Neutrophil (primary cell): Measurements from ENCODE around the gene TF.

Experiments used
- H3K27ac ChIP-seq: fragments of 200-600 bp; sonication (generic); 2 replicates; pipeline ENCODE4 v1.5.1; 2016; ENCODE audit warnings: mild to moderate bottlenecking, moderate library complexity
- H3K27me3 ChIP-seq: fragments of 200-600 bp; sonication (generic); 2 replicates; pipeline ENCODE4 v1.6.0; 2016; ENCODE audit warnings: mild to moderate bottlenecking
- H3K36me3 ChIP-seq: fragments of 200-600 bp; sonication (generic); 2 replicates; pipeline ENCODE4 v1.5.1; 2017
- H3K4me1 ChIP-seq, 2 experiments: fragments of 200-600 bp in 1 of 2; sonication (generic) in 1 of 2; 1 replicate in 1 of 2; 2 replicates in 1 of 2; pipeline versions ENCODE4 v1.5.1 to v1.6.1; 2013 to 2016; ENCODE audit warnings: low read depth in 1 of 2, low read length in 1 of 2, mild to moderate bottlenecking in 1 of 2, moderate library complexity in 1 of 2; ENCODE audit not compliant: control insufficient read depth in 1 of 2, insufficient read depth in 1 of 2
- H3K4me3 ChIP-seq, 2 experiments: fragments of 200-600 bp in 1 of 2; sonication (generic) in 1 of 2; 1 replicate in 1 of 2; 2 replicates in 1 of 2; pipeline ENCODE4 v1.5.1; 2013 to 2016; ENCODE audit warnings: low read depth in 1 of 2, low read length in 1 of 2, mild to moderate bottlenecking in 1 of 2, moderate library complexity in 1 of 2
- H3K9me3 ChIP-seq: fragments of 200-600 bp; sonication (generic); 2 replicates; pipeline ENCODE4 v1.5.1; 2016
- CTCF ChIP-seq: fragments of 200-600 bp; sonication (generic); IDR thresholded peaks from 2 replicates; pipeline ENCODE4 v1.5.1; 2016; ENCODE audit warnings: antibody characterized with exemption

TF gene

GRCh38 chr3:133834621-133835417 is 88.6 kb downstream of the TF start:
- no peak for TF ChIP-seq CTCF
- Histone ChIP-seq H3K27ac (no peak overlapping the region), H3K36me3 (no peaks in the 10 kb centered on the region), H3K4me3 (no peak overlapping the region), H3K27me3 (no peaks in the 10 kb centered on the region), H3K4me1 (no peaks in the 10 kb centered on the region), H3K9me3 (no peaks in the 10 kb centered on the region)

GRCh38 chr3:133835418-133835743 is 89.2 kb downstream of the TF start:
- Histone ChIP-seq H3K4me1 (no peaks in the 10 kb centered on the region), H3K9me3 (no peaks in the 10 kb centered on the region), H3K4me3 (no peak overlapping the region), H3K27ac (no peak overlapping the region), H3K27me3 (no peaks in the 10 kb centered on the region), H3K36me3 (no peaks in the 10 kb centered on the region)
- TF ChIP-seq CTCF: no peak

- H3K4me1 ChIP-seq: no peaks in the 10 kb centered on the region
- no peak overlapping the region for H3K4me3 ChIP-seq
- TF ChIP-seq CTCF: no peak
- H3K36me3 ChIP-seq: no peaks in the 10 kb centered on the region
- H3K27me3 ChIP-seq: no peaks in the 10 kb centered on the region
- no peaks in the 10 kb centered on the region for H3K9me3 ChIP-seq
- no peak overlapping the region for H3K27ac ChIP-seq
Observed at GRCh38 chr3:133835961-133836360, 89.8 kb downstream of the TF start.

GRCh38 chr3:133836497-133837158 is 90.4 kb downstream of the TF start:
- Histone ChIP-seq H3K27me3 (no peaks in the 10 kb centered on the region), H3K27ac (no peak overlapping the region), H3K36me3 (no peaks in the 10 kb centered on the region), H3K4me3 (no peak overlapping the region), H3K4me1 (no peaks in the 10 kb centered on the region), H3K9me3 (no peaks in the 10 kb centered on the region)
- no peak for TF ChIP-seq CTCF

GRCh38 chr3:133837487-133838295 is 91.5 kb downstream of the TF start:
- no peaks in the 10 kb centered on the region for H3K27me3 ChIP-seq
- H3K4me1 ChIP-seq: no peaks in the 10 kb centered on the region
- H3K27ac ChIP-seq: no peak overlapping the region
- H3K4me3 ChIP-seq: no peak overlapping the region
- no peaks in the 10 kb centered on the region for H3K36me3 ChIP-seq
- no peak for TF ChIP-seq CTCF
- no peaks in the 10 kb centered on the region for H3K9me3 ChIP-seq
